Stimulated activated CD4-positive, alpha-beta T cell treated with anti-CD3 and anti-CD28 coated beads, Interleukin-12 subunit alpha, Interleukin-12 subunit beta, amount 100 ng/mL, for 4 hours (primary cell): ENCODE results near the gene SPAAR.
A peak's percentile ranks its signal among the peaks of the same experiment; 100 is the strongest.
"Not testable (repeated sequence)": the region's sequence is repeated elsewhere in the genome, so short reads cannot be mapped to it uniquely, and the experiment has no call there.

Experiments
- DNase-seq: peaks from one replicate; pipeline ENCODE4 v3.0.0-alpha.2; 2020

The SPAAR gene, protein sequence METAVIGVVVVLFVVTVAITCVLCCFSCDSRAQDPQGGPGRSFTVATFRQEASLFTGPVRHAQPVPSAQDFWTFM

GRCh38 chr9:35909274-35909673 lies at the start of gene SPAAR:
SPAAR (plus strand) TSS chr9:35909490; CDS start chr9:35910464, 974 bp downstream.
- DNase-seq = no peak

GRCh38 chr9:35859990-35860339 lies 49.3 kb upstream of the SPAAR start:
- DNase-seq = no peak

DNA sequence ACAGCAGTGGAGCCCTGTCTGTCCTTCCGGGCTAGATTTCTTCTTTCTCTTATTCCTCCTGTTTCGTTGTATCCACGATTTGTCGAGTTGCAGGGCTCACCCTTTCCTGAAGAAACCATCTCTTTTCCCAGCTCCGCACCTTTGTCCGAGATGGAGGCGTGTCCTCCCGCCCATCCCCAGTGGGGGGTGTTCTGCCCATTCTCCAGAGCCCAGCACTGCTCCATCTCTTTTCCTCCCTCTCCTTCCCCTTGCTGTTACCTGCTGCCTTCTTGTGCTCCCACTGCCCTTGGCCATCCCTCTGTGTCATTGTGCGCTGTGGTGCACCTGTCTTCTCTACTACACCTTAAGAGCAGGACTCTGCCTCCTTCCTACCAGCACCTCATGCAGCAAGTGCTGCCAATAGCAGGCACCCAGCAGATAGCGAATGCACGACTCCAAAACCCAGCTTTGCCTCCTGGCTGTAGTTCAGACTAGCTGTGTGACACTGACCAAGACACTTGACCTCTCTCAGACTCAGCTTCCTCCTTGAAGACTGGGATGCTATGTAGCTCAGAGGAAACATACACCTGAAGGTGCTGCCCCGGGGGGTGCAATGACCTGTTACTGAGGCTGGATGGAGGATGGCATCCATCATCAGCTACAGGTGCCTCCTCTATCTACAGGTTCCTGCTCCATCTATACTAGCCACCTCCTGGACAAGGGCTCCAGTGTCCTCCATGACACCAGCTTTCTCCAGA lies 48.0 kb upstream of the SPAAR start:
- no peak for DNase-seq

GRCh38 chr9:35862328-35862727 lies 47.0 kb upstream of the SPAAR start:
- DNase-seq = no peak

DNA sequence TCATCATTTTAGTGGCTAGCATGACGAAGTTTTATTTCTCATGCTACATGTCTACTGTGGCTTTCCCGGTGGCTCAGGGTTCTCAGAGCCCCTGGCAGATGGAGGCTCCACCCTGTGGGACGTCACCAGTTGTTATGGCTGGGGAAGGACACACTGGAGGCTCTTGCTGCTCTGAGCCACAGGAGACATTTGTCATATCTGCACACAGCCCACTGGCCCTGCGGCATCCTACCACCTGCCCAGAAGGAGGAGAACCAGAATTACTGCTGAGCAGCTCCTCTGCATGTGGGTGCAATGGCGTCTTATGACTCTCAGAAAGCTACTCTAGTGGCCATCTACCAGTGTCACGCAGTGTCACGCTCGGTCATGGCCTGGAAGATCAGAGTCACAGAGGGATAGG lies 45.7 kb upstream of the SPAAR start:
- no peak for DNase-seq

- DNase-seq = no peak
These were observed 44.5 kb upstream of the SPAAR start for GRCh38 chr9:35864695-35865255.

- DNase-seq = no peak
These were observed 41.8 kb upstream of the SPAAR start for GRCh38 chr9:35867538-35867937.

GRCh38 chr9:35868933-35869332 lies 40.4 kb upstream of the SPAAR start:
- no peak for DNase-seq

GRCh38 chr9:35869621-35870216 lies 39.6 kb upstream of the SPAAR start:
- DNase-seq = no peak

GRCh38 chr9:35870351-35870923 lies 38.9 kb upstream of the SPAAR start, which contains the start of gene OR13J1:
OR13J1 (minus strand) TSS chr9:35870401; CDS start chr9:35870401, 0 bp downstream.
- DNase-seq = no peak

DNA sequence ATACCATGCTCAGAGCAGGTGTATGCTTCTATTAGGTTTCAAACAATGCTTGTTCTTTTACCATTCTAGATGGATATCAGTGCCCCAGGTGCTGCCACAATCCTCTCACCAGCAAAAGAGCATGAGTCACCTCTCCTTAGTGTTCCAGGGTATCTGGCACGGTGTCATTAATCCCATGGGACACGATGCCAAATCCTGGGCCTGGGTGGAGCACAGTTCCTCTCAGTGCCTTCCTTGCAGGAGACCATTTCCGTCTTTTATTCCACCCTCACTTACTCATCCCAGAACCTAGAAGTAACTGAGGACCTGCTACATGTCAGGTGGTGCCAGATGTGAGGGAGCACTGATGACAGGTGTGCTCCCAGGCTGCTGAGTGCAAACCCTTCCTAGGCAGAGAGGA lies 37.7 kb upstream of the SPAAR start:
- DNase-seq = no peak

- DNase-seq = no peak
These were observed 36.8 kb upstream of the SPAAR start for GRCh38 chr9:35872505-35872904.

DNA sequence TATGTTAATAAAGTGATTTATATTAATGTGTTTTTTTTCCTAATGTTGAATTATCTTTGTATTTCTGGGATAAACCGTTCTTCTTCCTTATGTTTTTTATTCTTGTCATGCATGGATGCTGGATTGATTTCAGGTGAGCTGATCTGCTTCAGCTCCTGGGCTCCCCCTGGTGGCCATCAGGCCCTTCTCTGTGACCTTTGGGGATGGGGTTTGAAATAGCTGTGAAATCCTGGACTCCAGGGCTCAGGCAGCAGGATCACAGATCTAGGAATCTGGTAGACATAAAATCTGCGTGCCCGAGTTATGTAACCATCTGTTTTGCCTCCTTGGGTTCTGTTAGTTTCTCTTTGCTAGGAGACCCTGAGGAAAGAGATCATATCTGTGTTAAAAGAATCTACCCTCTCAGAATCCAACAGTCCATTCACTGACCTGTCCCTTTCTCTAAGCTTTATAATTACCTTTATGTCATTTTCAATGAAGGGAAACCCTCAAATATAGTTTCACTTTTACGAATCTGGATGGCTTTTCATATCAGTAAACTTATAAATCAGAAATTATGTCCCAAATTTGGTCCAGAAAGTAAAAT lies 26.9 kb upstream of the SPAAR start:
- peak; percentile 83 for DNase-seq

- DNase-seq = no peak
These were observed 26.3 kb upstream of the SPAAR start for GRCh38 chr9:35882996-35883395.

GRCh38 chr9:35884908-35885307 lies 24.4 kb upstream of the SPAAR start:
- not testable (repeated sequence) for DNase-seq

DNA sequence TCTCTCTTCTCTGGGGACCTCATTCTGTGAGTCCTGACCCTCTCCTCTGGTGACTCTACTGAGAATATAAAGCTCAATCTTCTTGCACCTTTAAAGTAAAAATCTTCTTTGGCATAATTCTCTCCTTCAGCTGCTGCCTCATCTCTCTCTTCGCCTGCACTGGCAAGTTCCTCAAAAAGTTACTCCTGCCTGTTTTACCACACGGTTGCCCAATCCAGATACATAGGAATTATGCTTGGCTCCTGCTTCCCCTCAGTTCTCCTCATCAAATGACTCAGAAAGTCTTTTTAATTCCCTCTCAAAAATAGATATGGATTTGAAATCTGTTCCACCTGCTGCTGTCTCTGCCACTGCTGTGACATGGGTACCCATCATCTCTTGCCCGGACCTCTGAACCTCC lies 17.6 kb upstream of the SPAAR start:
- DNase-seq = no peak

- DNase-seq = no peak
These were observed 17.2 kb upstream of the SPAAR start for GRCh38 chr9:35892051-35892450.

GRCh38 chr9:35896570-35896969 lies 12.7 kb upstream of the SPAAR start:
- no peak for DNase-seq

GRCh38 chr9:35897376-35898099 lies 11.8 kb upstream of the SPAAR start:
- DNase-seq = not testable (repeated sequence)

- no peak for DNase-seq
These were observed 11.0 kb upstream of the SPAAR start for GRCh38 chr9:35898337-35898736.

DNA sequence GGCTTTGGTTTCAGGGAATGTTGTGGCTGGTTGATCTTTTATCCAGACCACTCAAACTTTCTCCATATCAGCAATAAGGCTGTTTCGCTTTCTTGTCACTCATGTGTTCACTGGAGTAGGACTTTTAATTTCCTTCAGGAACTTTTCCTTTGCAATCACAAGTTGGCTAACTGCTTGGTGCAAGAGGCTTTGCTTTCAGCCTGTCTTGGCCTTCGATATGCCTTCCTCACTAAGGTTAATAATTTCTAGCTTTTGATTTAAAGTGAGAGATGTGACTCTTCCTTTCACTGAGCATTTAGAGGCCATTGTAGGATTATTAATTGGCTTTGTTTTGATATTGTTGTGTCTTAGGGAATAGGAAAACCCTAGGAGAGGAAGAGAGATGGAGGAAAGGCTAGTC lies 10.3 kb upstream of the SPAAR start:
- DNase-seq = no peak

- DNase-seq = no peak
These were observed 6.2 kb upstream of the SPAAR start for GRCh38 chr9:35903049-35903448.

GRCh38 chr9:35904338-35904737 lies 5.0 kb upstream of the SPAAR start:
- no peak for DNase-seq
